GM19025 (cell line): ENCODE data around the gene KCNK15.

Source experiments
- ATAC-seq: cut with Tn5 transposase; IDR thresholded peaks from one replicate; pipeline ENCODE4 v1.9.1; 2021; ENCODE audit warnings: mild to moderate bottlenecking, low read depth, moderate library complexity; ENCODE audit not compliant: unreplicated experiment

KCNK15 gene

DNA sequence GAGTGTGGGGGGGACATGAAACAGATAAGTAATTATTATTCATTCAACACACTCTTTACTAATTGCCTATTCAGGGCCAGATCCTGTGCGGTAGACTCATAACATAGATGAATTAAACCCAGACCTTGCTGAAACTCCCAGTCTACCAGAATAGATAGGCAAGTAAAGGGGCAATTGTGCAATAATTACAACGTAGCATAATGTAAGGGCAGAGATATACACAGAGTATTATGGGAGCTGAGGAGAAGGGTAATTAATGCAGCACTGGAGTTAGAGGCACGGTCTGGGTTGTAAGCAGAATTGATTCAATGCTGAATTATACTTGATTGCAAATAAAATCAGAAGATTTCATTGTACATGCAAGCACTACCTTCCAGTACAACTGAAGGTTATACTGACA, 35.5 kb downstream of the KCNK15 start:
- no peak for ATAC-seq

DNA sequence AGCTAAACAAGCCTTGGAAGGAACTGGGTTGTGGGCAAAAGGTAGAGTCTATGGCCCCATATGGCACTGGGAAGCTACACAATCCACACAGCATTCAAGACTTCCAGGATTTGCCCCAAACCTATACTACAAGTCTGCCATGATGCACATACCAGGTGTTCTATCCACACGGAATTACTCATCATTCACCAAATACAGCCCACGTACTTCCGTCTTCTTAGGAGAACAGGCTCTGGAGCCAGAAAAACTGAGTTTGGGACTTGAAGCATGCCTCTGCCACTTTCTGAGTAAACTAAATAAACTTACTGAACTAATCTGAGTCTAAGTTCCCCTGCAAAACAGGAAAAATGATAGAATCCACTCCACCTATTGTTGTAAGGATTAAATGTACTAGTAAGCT, 36.1 kb downstream of the KCNK15 start:
- ATAC-seq = no peak

DNA sequence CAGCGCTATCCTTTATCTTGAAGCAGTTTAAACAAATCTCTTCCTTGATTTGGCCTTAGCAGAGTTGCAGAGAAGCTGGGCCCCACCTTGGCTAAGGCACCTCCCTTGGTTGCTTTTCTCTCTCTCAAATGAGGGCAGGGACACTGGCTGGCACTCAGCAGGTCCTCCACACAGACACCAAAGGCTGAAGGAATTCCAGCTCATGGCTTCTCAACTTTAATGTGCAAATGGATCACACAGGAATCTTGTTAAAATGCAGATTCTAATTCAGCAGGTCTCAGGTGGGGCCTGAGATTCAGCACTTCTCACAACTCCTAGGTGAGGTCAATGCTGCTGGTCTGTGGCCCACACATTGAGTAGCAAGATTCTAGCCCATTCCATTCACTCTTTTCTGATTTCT, 39.0 kb downstream of the KCNK15 start:
- ATAC-seq = no peak

DNA sequence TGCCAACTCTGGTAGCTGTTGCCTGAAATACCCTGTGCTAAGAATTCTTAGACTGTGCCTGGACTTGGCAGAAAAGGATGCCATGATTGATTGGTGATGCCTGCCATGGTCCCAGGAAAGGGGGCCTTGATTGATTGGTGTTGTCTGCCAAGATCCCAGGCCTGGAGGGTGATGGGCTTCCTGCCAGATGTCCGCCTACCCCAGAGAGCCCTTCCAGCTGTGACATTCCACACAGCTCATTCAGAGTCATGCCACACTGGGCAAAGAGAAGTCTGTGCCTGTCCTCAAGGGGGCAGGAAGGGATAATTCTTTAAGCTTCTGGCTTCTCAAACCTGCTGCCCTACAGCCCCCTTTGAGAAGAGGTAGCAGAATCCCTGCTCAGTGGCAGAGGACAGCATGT, 40.1 kb downstream of the KCNK15 start:
- ATAC-seq = no peak

DNA sequence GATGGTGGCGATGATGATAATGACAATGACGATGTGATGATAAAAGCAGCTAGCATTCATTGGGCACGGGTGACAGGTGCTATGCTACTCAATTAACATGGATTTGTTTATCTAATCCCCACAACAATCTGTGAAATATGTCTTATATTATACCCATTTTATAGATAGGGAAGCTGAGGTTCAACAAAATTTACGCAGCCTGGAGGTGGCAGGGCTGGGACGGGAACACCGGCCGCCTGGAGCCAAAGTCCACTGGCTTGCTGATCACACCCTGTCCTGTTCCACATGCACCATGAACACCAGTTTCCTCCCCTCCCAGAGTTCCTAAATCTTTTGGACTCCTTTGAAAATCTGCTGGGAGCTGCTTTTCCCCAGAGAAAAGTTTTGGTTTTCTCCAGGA, 41.6 kb downstream of the KCNK15 start:
- ATAC-seq = no peak

- ATAC-seq = no peak
Measured at GRCh38 chr20:44788706-44789456, 43.2 kb downstream of the KCNK15 start.

GRCh38 chr20:44790638-44791393, 45.2 kb downstream of the KCNK15 start:
- no peak for ATAC-seq

- ATAC-seq = no peak
Measured at GRCh38 chr20:44792796-44793195, 47.1 kb downstream of the KCNK15 start.

DNA sequence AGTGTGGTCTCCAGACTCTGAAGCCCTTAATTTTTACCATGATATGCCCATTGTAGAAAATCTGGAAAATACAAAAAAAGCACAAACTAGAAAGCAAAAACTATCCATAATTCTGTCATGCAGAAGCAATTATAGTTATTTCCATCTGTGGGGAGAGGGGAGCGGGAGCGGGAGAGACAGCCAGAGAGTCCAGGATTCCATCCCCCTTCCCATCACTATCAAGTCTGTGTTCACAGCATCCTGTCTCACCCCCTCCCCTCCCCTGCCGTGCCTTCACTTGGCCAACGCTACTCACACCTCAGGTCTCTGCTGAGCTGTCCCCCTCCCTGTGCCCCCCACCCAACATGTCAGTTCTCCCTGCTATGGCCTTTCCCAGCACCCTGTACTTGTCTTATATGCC, 50.2 kb downstream of the KCNK15 start:
- ATAC-seq = no peak

DNA sequence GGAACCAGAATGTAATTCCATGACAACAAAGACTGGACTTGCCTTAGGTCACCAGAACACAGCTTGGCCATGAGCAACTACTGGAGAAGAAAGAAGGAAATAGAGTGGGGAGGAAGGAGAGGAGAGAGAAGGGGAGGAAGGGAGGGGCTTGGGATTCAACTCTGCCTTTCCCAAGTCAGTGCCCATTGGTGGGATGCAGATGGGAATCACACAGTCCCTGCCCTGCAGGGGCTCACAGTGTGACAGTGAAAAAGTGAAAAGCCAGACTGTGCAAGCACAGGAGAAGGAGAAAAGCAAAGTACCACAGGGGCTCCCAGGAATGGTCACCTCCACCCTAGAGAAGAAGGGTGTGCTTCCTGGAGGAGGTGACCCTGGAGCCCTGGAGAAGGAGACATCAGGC, 50.6 kb downstream of the KCNK15 start:
- no peak for ATAC-seq

DNA sequence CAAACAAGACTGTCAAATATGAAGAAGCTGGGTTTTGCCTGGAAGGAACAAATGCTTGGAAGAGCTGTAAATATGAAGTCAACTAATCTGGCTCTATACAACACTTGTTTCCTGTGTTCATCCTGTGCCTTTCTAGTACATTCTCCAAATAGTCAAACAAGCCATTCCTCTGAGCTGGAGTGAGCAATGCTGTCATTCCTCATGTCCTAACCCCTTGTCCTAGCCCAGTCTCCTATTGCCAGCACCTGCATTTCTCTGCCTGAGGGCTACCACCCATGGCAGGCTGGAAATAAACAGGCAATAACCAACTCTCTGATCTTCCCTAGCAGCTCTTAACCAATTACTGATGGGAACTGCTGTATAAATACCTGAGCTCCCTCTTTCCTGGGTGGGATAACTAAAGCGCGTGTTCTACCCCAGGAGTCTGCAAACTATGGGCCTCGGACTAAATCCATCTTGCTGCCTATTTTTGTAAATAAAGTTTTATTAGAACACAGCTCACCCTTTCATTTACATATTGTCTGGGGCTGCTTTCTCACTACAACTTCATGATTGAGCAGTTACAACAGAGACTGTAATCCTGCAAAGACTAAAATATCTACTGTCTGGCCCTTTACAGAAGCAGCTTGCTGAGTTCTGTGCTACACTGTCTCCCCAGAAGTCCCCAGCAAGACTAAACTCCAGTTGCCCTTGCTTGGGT, 51.2 kb downstream of the KCNK15 start:
- ATAC-seq = no peak

GRCh38 chr20:44799691-44800090, 54.0 kb downstream of the KCNK15 start:
- ATAC-seq = no peak

GRCh38 chr20:44800391-44801046, 54.9 kb downstream of the KCNK15 start:
- no peak for ATAC-seq
